Loucy (cell line): ENCODE results near the gene RPL29.

Source experiments
- CTCF ChIP-seq: fragments of 200-600 bp; sonication (generic); conservative IDR thresholded peaks from 2 replicates; pipeline ENCODE4 v1.5.1; 2014; ENCODE audit warnings: mild to moderate bottlenecking, antibody characterized with exemption, low read length
- EZH2phosphoT487 ChIP-seq: fragments of 200-600 bp; IDR thresholded peaks from 2 replicates; pipeline ENCODE4 v1.6.1; 2018; ENCODE audit warnings: antibody characterized with exemption, mild to moderate bottlenecking, moderate library complexity, borderline replicate concordance

- TF ChIP-seq CTCF, result no peak
- TF ChIP-seq EZH2phosphoT487, result no peak
Measured at GRCh38 chr3:51978143-51978502, 17.6 kb downstream of the RPL29 start.
